ENCODE results near the gene GDNF. TPM values are rescaled to one million over a fixed set of nuclear protein-coding genes. Genes with fewer than 3 reads are reported as not detected.

The GDNF gene
- polyA plus RNA-seq, 3 donors = 0.01 TPM; not detected in 2

DNA sequence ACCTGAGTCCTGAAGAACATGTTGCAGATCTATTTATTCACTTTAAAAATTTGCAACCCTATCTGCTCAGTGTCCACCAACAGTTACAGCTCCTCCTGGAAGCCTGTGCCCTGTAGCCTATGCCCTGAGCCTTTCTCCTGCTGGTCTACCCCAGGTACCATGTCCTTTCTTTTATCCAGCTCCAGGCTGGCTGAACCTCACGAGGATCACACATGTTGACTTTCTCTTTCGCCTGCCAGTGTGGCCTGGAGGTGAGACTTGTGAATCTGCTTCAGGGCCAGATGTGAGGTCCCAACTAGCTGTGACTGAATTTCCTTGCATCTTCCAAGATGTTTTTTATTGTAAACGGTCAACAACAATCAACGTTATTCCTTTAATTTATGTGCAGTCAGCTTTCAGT lies 70.7 kb downstream of the GDNF start:
- H3K27ac ChIP-seq (ENCODE audit: low read depth, low read length) = no peak overlapping the region
- WGBS, 3 donors = 83 to 92% (median 85%) methylated on average over 4 of the region's 4 CpGs

DNA sequence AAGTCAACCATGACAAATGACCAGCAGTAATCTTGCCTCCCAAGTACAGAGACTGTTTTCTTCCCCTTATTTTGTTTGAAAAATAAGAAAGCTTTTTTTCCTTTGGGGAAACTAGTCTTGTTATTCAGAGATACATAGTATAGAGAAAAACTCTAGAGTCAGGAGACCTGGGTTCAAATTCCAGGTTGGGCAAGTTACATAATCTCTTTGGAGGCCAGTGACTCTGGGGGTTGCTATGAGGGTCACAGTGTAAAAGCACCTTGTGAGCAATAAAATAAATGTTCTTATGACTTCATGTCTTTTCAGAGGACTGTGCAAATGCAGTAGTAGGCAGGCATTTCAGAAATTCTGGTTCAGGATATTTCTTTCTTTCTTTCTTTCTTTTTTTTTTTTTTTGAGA lies 71.5 kb downstream of the GDNF start:
- no peak overlapping the region for H3K27ac ChIP-seq (ENCODE audit: low read depth, low read length)

DNA sequence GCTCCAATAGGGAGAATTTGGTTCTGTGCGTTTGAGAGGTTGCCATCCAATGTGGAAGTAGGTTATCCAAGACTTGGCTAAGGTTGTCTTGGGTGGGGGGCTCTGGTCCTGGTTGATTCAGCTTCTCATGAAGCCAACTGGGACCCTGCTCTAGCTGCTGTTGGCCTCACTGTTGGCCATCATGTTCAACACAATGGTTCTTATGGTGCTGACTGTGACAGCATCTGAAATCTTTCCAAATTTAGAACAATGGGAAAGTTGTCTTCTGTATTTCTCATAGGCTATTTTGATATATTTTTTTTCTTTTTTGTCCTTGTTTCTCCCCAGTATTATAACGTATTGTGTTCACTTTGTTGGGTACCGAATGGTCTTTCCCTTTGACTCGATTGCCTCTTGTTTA lies 71.9 kb downstream of the GDNF start:
- no peak overlapping the region for H3K27ac ChIP-seq (ENCODE audit: low read depth, low read length)
- WGBS, 3 donors = 78 to 80% (median 78%) methylated on average over 4 of the region's 4 CpGs

GRCh38 chr5:37767251-37767650 lies 72.6 kb downstream of the GDNF start:
- H3K27ac ChIP-seq (ENCODE audit: low read depth, low read length) = no peak overlapping the region
- WGBS, 3 donors = 61 to 78% (median 70%) methylated on average over 3 of the region's 3 CpGs
